Liver (tissue), 9 donors: ENCODE data around the gene CLIP2. TPM values are rescaled to one million over a fixed set of nuclear protein-coding genes. Genes with fewer than 3 reads are reported as not detected.

Experiments
- DNase-seq: peaks from one replicate; pipeline ENCODE4 v3.0.0-alpha.2; 2017; ENCODE audit warnings: low spot score
- H3K27ac ChIP-seq, 2 donors: one replicate each; pipeline ENCODE4 v1.7.0; 2013; ENCODE audit warnings: inconsistent platforms in 2 of 2, low read length in 2 of 2, control low read depth in 1 of 2, low read depth in 1 of 2, mild to moderate bottlenecking in 1 of 2
- H3K27me3 ChIP-seq, 4 donors: one replicate each; pipeline versions ENCODE4 v1.6.1 to v1.7.0; 2013; ENCODE audit warnings: low read length in 3 of 4, inconsistent platforms in 1 of 4, mild to moderate bottlenecking in 1 of 4, moderate library complexity in 1 of 4; ENCODE audit not compliant: control insufficient read depth in 4 of 4, insufficient read depth in 4 of 4
- H3K36me3 ChIP-seq, 4 donors: one replicate each; pipeline versions ENCODE4 v1.6.1 to v1.7.0; 2013; ENCODE audit warnings: low read length in 3 of 4, mild to moderate bottlenecking in 3 of 4, low read depth in 1 of 4, moderate library complexity in 1 of 4; ENCODE audit not compliant: control insufficient read depth in 4 of 4, insufficient read depth in 3 of 4
- H3K4me1 ChIP-seq, 4 donors: one replicate each; pipeline versions ENCODE4 v1.6.1 to v1.7.0; 2013; ENCODE audit warnings: low read length in 3 of 4, mild to moderate bottlenecking in 3 of 4, moderate library complexity in 1 of 4; ENCODE audit not compliant: control insufficient read depth in 4 of 4, insufficient read depth in 4 of 4
- H3K4me3 ChIP-seq, 3 donors: one replicate each; pipeline versions ENCODE4 v1.6.1 to v1.7.0; 2013; ENCODE audit warnings: low read length in 3 of 3, control low read depth in 1 of 3, low read depth in 1 of 3, mild to moderate bottlenecking in 1 of 3
- H3K9ac ChIP-seq, 2 donors: one replicate each; pipeline ENCODE4 v1.7.0; 2013; ENCODE audit warnings: low read length in 2 of 2, mild to moderate bottlenecking in 2 of 2, moderate library complexity in 2 of 2, control low read depth in 1 of 2, low read depth in 1 of 2
- H3K9me3 ChIP-seq, 4 donors: one replicate each; pipeline versions ENCODE4 v1.6.1 to v1.7.0; 2013; ENCODE audit warnings: low read length in 3 of 4; ENCODE audit not compliant: control insufficient read depth in 4 of 4
- EGR1 ChIP-seq, 2 donors: IDR thresholded peaks; 2 replicates each; pipeline ENCODE4 v1.6.1; 2016 to 2018; ENCODE audit warnings: antibody characterized with exemption in 2 of 2, low read depth in 2 of 2
- FOXA1 ChIP-seq: IDR thresholded peaks from 2 replicates; pipeline ENCODE4 v1.6.1; 2016; ENCODE audit warnings: antibody characterized with exemption
- FOXA2 ChIP-seq: IDR thresholded peaks from 2 replicates; pipeline ENCODE4 v1.6.1; 2016; ENCODE audit warnings: antibody characterized with exemption
- HNF4A ChIP-seq, 2 donors: conservative IDR thresholded peaks; 2 replicates each; pipeline ENCODE4 v1.6.1; 2016; ENCODE audit warnings: antibody characterized with exemption in 2 of 2, mild to moderate bottlenecking in 2 of 2
- HNF4G ChIP-seq: IDR thresholded peaks from 2 replicates; pipeline ENCODE4 v1.6.1; 2016; ENCODE audit warnings: antibody characterized with exemption
- JUND ChIP-seq, 2 donors: IDR thresholded peaks; 2 replicates each; pipeline ENCODE4 v1.6.1; 2016; ENCODE audit warnings: antibody characterized with exemption in 2 of 2
- NR2F2 ChIP-seq: IDR thresholded peaks from 2 replicates; pipeline ENCODE4 v1.6.1; 2016; ENCODE audit warnings: antibody characterized with exemption
- RAD21 ChIP-seq, 2 donors: IDR thresholded peaks; 2 replicates each; pipeline ENCODE4 v1.6.1; 2016; ENCODE audit warnings: antibody characterized with exemption in 2 of 2, mild to moderate bottlenecking in 2 of 2
- RXRA ChIP-seq, 2 donors: IDR thresholded peaks; 2 replicates each; pipeline ENCODE4 v1.6.1; 2017 to 2018; ENCODE audit warnings: antibody characterized with exemption in 2 of 2, mild to moderate bottlenecking in 1 of 2
- SP1 ChIP-seq: IDR thresholded peaks from 2 replicates; pipeline ENCODE4 v1.6.1; 2018; ENCODE audit warnings: antibody characterized with exemption, mild to moderate bottlenecking
- TAF1 ChIP-seq: conservative IDR thresholded peaks from 2 replicates; pipeline ENCODE4 v1.6.1; 2016; ENCODE audit warnings: antibody characterized with exemption, mild to moderate bottlenecking
- YY1 ChIP-seq: IDR thresholded peaks from 2 replicates; pipeline ENCODE4 v1.6.1; 2016; ENCODE audit warnings: antibody characterized with exemption, mild to moderate bottlenecking
- WGBS: extraction: QIAGEN DNeasy Blood & Tissue Kit; methylation state at CpG from one replicate; pipeline ENCODE4 v1.1.7; 2013; 5-methylcytosine and 5-hydroxymethylcytosine counted together
- polyA plus RNA-seq, 2 donors: library from polyadenylated mRNA; stranded (reverse) in 1 of 2; unstranded in 1 of 2; fragments of 200-250 nt in 1 of 2; fragments of >200 nt in 1 of 2; fragmentation: Nextera tagmentation in 1 of 2; extraction: Ambion mirVana in 1 of 2; gene quantifications; one replicate each; pipeline versions ENCODE4 v1.2.1 to v1.2.3, GENCODE V29; 2013 to 2015
- total RNA-seq, 2 donors: library from RNA; depleted of rRNA; stranded (reverse); fragments of >200 nt; gene quantifications; one replicate each; pipeline ENCODE4 v1.2.3, GENCODE V29; 2014
- TF ChIP-seq, protein P1 (sequence below): IDR thresholded peaks from 2 replicates; pipeline ENCODE4 v1.6.1; 2016; ENCODE audit warnings: antibody characterized with exemption
- TF ChIP-seq, protein P2 (sequence below): fragments of 150-350 bp; IDR thresholded peaks from 2 replicates; pipeline ENCODE4 v1.5.1; 2017; ENCODE audit warnings: improper control_type of control experiment, low read depth, low read length; ENCODE audit not compliant: missing input control
- TF ChIP-seq, protein P3 (sequence below): IDR thresholded peaks from 2 replicates; pipeline ENCODE4 v1.6.1; 2016; ENCODE audit warnings: antibody characterized with exemption
- TF ChIP-seq, protein P4 (sequence below): IDR thresholded peaks from 2 replicates; pipeline ENCODE4 v1.6.1; 2016; ENCODE audit warnings: antibody characterized with exemption
- TF ChIP-seq, protein P5 (sequence below): IDR thresholded peaks from 2 replicates; pipeline ENCODE4 v1.6.1; 2016; ENCODE audit warnings: antibody characterized with exemption, mild to moderate bottlenecking
- donor health status: healthy.
- donor health status: healthy.
- donor health status: healthy.
- donor health status: healthy.
- donor health status: healthy.

CLIP2 gene
- total and polyA plus RNA-seq, 4 donors: 1.4 to 6.3 (median 2.5) TPM

DNA sequence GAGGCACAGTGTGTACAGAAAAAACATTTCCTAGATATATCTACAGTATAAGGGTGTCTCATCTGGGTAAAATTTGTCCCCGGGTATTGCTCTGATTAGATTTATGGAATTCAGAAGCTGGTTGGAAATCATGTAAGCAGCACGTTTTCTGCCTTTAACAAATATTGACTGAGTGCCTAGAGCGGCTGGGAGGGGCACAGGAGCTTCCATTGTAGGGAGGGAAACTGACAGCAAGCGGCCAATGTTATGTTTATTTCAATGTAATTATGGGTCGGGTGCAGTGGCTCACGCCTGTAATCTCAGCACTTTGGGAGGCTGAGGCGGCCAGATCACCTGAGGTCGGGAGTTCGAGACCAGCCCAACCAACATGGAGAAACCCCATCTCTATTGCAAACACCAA is 30.6 kb upstream of the CLIP2 start:
- Histone ChIP-seq H3K9ac (no peak overlapping the region), H3K27ac (no peak overlapping the region), H3K27me3 (no peaks in the 10 kb centered on the region), H3K4me3 (no peak overlapping the region), H3K9me3 (no peaks in the 10 kb centered on the region), H3K36me3 (no peaks in the 10 kb centered on the region), H3K4me1 (peaks cover 2 to 19% (median 7%) of the 10 kb centered on the region in 4 donors)
- no peak for TF ChIP-seq FOXA2
- no peak for TF ChIP-seq RXRA (IDR thresholded peaks at IDR 0.05)
- TF ChIP-seq TAF1: no peak
- no peak for TF ChIP-seq NR2F2
- no peak for TF ChIP-seq YY1
- no peak for TF ChIP-seq FOXA1
- no peak for TF ChIP-seq HNF4G
- TF ChIP-seq EGR1 (IDR thresholded peaks at IDR 0.05; ENCODE audit: low read depth in 2 of 2): no peak
- no peak for TF ChIP-seq JUND (IDR thresholded peaks at IDR 0.05)
- TF ChIP-seq SP1: no peak
- TF ChIP-seq, protein P1, sequence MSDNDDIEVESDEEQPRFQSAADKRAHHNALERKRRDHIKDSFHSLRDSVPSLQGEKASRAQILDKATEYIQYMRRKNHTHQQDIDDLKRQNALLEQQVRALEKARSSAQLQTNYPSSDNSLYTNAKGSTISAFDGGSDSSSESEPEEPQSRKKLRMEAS: no peak
- DNase-seq: no peak
- WGBS: 75% methylated on average over 9 of the region's 9 CpGs

DNA sequence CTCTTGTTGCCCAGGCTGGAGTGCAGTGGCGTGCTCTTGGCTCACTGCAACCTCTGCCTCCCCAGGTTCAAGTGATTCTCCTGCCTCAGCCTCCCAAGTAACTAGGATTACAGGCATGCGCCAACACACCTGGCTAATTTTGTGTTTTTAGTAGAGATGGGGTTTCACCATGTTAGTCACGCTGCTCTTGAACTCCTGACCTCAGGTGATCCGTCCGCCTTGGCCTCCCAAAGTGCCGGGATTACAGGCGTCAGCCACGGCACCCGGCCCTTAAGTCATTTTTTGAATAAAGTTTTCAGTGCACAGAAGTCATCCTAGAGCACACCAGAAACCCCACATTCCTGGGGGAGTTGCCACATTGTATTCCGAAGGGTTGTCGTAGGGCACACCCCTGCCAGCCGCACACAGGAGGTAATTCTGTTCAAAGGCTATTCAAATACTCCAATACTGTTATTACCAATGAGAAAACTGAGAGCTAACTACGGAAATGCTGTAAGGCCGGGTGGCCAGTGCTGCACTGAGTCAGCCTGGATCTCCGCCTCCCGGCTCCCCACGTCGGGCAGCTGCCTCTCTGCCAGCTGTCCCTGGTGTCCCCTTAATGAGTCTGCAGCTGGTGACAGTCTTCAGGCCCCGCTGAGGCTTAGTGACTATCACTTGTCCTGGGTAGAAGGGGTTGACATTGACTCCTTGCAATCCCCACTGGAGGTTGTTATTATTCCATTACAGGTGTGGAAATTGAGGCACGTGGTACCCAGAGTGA is 26.4 kb upstream of the CLIP2 start:
- Histone ChIP-seq H3K9me3 (no peaks in the 10 kb centered on the region), H3K4me1 (peaks cover 0 to 8% (median 5%) of the 10 kb centered on the region in 4 donors), H3K36me3 (no peaks in the 10 kb centered on the region), H3K4me3 (no peak overlapping the region), H3K27ac (no peak overlapping the region), H3K9ac (no peak overlapping the region), H3K27me3 (no peaks in the 10 kb centered on the region)
- TF ChIP-seq YY1: no peak
- TF ChIP-seq, protein P2, sequence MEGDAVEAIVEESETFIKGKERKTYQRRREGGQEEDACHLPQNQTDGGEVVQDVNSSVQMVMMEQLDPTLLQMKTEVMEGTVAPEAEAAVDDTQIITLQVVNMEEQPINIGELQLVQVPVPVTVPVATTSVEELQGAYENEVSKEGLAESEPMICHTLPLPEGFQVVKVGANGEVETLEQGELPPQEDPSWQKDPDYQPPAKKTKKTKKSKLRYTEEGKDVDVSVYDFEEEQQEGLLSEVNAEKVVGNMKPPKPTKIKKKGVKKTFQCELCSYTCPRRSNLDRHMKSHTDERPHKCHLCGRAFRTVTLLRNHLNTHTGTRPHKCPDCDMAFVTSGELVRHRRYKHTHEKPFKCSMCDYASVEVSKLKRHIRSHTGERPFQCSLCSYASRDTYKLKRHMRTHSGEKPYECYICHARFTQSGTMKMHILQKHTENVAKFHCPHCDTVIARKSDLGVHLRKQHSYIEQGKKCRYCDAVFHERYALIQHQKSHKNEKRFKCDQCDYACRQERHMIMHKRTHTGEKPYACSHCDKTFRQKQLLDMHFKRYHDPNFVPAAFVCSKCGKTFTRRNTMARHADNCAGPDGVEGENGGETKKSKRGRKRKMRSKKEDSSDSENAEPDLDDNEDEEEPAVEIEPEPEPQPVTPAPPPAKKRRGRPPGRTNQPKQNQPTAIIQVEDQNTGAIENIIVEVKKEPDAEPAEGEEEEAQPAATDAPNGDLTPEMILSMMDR: no peak
- no peak for TF ChIP-seq RAD21 (IDR thresholded peaks at IDR 0.05)
- TF ChIP-seq, protein P3, sequence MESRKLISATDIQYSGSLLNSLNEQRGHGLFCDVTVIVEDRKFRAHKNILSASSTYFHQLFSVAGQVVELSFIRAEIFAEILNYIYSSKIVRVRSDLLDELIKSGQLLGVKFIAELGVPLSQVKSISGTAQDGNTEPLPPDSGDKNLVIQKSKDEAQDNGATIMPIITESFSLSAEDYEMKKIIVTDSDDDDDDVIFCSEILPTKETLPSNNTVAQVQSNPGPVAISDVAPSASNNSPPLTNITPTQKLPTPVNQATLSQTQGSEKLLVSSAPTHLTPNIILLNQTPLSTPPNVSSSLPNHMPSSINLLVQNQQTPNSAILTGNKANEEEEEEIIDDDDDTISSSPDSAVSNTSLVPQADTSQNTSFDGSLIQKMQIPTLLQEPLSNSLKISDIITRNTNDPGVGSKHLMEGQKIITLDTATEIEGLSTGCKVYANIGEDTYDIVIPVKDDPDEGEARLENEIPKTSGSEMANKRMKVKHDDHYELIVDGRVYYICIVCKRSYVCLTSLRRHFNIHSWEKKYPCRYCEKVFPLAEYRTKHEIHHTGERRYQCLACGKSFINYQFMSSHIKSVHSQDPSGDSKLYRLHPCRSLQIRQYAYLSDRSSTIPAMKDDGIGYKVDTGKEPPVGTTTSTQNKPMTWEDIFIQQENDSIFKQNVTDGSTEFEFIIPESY: no peak
- TF ChIP-seq, protein P4, sequence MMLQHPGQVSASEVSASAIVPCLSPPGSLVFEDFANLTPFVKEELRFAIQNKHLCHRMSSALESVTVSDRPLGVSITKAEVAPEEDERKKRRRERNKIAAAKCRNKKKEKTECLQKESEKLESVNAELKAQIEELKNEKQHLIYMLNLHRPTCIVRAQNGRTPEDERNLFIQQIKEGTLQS: no peak
- TF ChIP-seq, protein P5, sequence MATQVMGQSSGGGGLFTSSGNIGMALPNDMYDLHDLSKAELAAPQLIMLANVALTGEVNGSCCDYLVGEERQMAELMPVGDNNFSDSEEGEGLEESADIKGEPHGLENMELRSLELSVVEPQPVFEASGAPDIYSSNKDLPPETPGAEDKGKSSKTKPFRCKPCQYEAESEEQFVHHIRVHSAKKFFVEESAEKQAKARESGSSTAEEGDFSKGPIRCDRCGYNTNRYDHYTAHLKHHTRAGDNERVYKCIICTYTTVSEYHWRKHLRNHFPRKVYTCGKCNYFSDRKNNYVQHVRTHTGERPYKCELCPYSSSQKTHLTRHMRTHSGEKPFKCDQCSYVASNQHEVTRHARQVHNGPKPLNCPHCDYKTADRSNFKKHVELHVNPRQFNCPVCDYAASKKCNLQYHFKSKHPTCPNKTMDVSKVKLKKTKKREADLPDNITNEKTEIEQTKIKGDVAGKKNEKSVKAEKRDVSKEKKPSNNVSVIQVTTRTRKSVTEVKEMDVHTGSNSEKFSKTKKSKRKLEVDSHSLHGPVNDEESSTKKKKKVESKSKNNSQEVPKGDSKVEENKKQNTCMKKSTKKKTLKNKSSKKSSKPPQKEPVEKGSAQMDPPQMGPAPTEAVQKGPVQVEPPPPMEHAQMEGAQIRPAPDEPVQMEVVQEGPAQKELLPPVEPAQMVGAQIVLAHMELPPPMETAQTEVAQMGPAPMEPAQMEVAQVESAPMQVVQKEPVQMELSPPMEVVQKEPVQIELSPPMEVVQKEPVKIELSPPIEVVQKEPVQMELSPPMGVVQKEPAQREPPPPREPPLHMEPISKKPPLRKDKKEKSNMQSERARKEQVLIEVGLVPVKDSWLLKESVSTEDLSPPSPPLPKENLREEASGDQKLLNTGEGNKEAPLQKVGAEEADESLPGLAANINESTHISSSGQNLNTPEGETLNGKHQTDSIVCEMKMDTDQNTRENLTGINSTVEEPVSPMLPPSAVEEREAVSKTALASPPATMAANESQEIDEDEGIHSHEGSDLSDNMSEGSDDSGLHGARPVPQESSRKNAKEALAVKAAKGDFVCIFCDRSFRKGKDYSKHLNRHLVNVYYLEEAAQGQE: no peak
- TF ChIP-seq HNF4A (conservative IDR thresholded peaks at IDR 0.05): no peak
- WGBS: 93% methylated on average over 20 of the region's 20 CpGs
- no peak for DNase-seq
